Ovary (tissue), 3 donors: ENCODE data around the gene GOLGA8A.
"Not testable (repeated sequence)": the region's sequence is repeated elsewhere in the genome, so short reads cannot be mapped to it uniquely, and the experiment has no call there.

ENCODE experiments used
- CTCF ChIP-seq, 3 donors: fragments of 450-650 bp in 2 of 3; fragments of 200-600 bp in 1 of 3; IDR thresholded peaks; one replicate each; pipeline versions ENCODE4 v1.5.1 to v1.8.0; 2016 to 2022; ENCODE audit warnings: antibody characterized with exemption in 3 of 3, mild to moderate bottlenecking in 1 of 3
- POLR2A ChIP-seq: fragments of 450-650 bp; IDR thresholded peaks from one replicate; pipeline ENCODE4 v1.6.1; 2017; ENCODE audit warnings: antibody characterized with exemption, mild to moderate bottlenecking, moderate library complexity
- donor health status: DM: no; HTN: no; CAD: no.

- TF ChIP-seq POLR2A; CTCF (IDR thresholded peaks at IDR 0.05): not testable (repeated sequence)
Observed at GRCh38 chr15:34409511-34409910, 28.1 kb downstream of the GOLGA8A start.
